ENCODE results near the gene HEXIM2. TPM values are rescaled to one million over a fixed set of nuclear protein-coding genes. Genes with fewer than 3 reads are reported as not detected.

Gene HEXIM2
- total and polyA plus RNA-seq, 2 of the 13 experiments (the other 11 are each of a cell fraction or from before 2014, with no cell fraction given), result 27.1 to 32.4 TPM

DNA sequence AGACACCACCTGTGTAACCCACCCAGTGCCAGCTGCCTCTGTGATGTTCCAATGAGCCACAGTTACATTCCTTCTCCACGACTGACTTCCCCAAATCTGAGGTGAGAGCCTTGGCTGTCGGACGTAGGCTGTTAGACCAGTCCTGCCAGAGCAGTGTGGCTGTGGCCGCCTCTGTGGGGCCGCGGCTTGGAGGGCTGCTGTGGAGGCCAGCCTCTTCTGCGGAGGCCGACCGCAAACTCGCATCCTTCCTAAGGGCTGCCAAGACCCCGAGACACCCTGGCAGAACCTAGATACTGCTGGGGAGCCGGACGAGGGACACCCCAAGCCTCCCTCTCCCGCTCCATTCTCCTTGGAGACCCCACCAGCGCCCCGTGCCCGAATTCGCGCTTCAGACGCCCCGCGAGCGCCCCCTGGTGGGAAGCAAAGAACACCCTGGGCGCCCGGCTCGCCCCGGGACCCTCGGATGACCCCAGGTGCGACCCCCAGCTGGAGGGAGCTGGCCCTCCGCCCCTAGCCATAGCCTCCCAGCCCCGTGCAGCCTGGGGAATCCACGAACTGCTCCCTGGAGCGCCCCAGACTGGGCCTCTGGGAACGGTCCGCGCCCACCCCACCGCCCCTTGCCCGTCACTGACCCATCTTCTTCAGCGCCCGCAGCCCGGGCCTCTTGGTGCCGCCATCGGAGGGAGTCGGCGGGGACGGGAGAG lies 29.9 kb upstream of the HEXIM2 start (continued):
- TF ChIP-seq ZFP36 (IDR thresholded peaks at IDR 0.05; ENCODE audit: borderline replicate concordance, low read depth, low read length, partially characterized antibody) (no peak), ZNF83 (CRISPR knock-in tag; IDR thresholded peaks at IDR 0.05; ENCODE audit: borderline replicate concordance) (no peak), POGZ (CRISPR knock-in tag; IDR thresholded peaks at IDR 0.05) (peak; percentile 63; the same call in 1 of the 2 replicates), GTF2F1 (IDR thresholded peaks at IDR 0.05; ENCODE audit: low read length) (no peak)
- TF ChIP-seq, protein P1, sequence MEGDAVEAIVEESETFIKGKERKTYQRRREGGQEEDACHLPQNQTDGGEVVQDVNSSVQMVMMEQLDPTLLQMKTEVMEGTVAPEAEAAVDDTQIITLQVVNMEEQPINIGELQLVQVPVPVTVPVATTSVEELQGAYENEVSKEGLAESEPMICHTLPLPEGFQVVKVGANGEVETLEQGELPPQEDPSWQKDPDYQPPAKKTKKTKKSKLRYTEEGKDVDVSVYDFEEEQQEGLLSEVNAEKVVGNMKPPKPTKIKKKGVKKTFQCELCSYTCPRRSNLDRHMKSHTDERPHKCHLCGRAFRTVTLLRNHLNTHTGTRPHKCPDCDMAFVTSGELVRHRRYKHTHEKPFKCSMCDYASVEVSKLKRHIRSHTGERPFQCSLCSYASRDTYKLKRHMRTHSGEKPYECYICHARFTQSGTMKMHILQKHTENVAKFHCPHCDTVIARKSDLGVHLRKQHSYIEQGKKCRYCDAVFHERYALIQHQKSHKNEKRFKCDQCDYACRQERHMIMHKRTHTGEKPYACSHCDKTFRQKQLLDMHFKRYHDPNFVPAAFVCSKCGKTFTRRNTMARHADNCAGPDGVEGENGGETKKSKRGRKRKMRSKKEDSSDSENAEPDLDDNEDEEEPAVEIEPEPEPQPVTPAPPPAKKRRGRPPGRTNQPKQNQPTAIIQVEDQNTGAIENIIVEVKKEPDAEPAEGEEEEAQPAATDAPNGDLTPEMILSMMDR (CRISPR knock-in tag; IDR thresholded peaks at IDR 0.05), result peak; percentile 91

DNA sequence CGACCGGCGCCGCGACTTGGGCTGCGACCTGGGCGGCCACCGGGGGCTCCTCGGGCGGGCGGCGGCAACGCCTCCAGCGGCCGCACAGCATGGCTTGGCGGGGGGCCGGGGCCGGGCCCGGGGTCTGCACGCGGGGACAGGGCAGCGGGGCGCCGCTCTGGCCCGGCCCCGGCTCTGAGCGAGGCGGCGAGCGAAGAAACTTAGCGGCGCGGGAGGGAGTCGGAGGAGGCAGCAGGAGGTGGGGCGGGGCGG lies 29.4 kb upstream of the HEXIM2 start, which contains the start of gene PLCD3:
PLCD3 (minus strand) TSS at position 196 of the 252 bp plus-strand sequence; CDS start at position 91, 105 bp downstream.
- POLR2A ChIA-PET, result interaction anchor here (1.4 to 1.7 kb wide), 3 partner anchors 17 to 71 kb away, joined by 4 to 14 read pairs (median 11); partner anchors contain the start of genes HEXIM1, HEXIM2 and NMT1
- intact Hi-C loops (cut with micrococcal nuclease; ENCODE audit: unreplicated experiment) (loop anchor here (2.0 kb wide), 1 partner anchor 33 kb away; no protein-coding TSS in a partner anchor), in situ Hi-C loops (cut with HindIII; ENCODE audit: extremely low pct_ligation_motif_present, low pct_unique_long_range_greater_than_20kb) (loop anchor here (5.0 to 10.0 kb wide), 2 partner anchors 35 to 243 kb away; no protein-coding TSS in a partner anchor)
- DNase-seq (ENCODE audit: low spot score) (no peak), FAIRE-seq (no peak), ATAC-seq (no peak)
- Histone ChIP-seq H3K27ac (ENCODE audit: extremely low read length, insufficient read depth, low read length) (peak within 1 kb of the TSS; percentile 65), H3K4me3 (replicated peaks in 1 of 3; ENCODE audit: insufficient read depth in 1 of 3, low read depth in 2 of 3, low read length in 3 of 3) (peak within 1 kb of the TSS; percentile 83 to 95 (median 92)), H3K79me2 (ENCODE audit: insufficient read depth, low read length) (peaks cover 20% of the 10 kb centered on the region), H4K20me1 (ENCODE audit: insufficient read depth, low read length) (no peaks in the 10 kb centered on the region), H2AFZ (ENCODE audit: low read length) (no peak within 1 kb of the TSS), H3K9me3 (ENCODE audit: low read length) (no peaks in the 10 kb centered on the region), H3K9ac (ENCODE audit: insufficient read depth, low read depth, low read length) (peak within 1 kb of the TSS; percentile 75), H3K27me3 (ENCODE audit: control insufficient read depth in 1 of 2, insufficient read depth in 2 of 2, low read length in 2 of 2) (no peaks in the 10 kb centered on the region), H3K4me1 (ENCODE audit: insufficient read depth, low read length) (peaks cover 66% of the 10 kb centered on the region), H3K4me2 (ENCODE audit: low read depth, low read length) (peak within 1 kb of the TSS; percentile 97), H3K36me3 (replicated peaks in 1 of 2; ENCODE audit: control insufficient read depth in 1 of 2, insufficient read depth in 2 of 2, low read length in 2 of 2) (no peaks in the 10 kb centered on the region)
- WGBS (ENCODE audit: low lambda C conversion rate), result 1% methylated on average over 20 of the region's 36 CpGs
- CTCF ChIA-PET (ENCODE audit: low intra/inter-chr PET ratio, low total read pairs), result interaction anchor here (0.7 to 4.9 kb wide), 10 partner anchors 10 to 212 kb away, joined by 3 to 303 read pairs (median 4); no protein-coding TSS in a partner anchor
- no TSS peak for BruUV-seq (replicated peaks)
- TF ChIP-seq ZNF713 (CRISPR knock-in tag; IDR thresholded peaks at IDR 0.05) (no peak), GTF3A (CRISPR knock-in tag; conservative IDR thresholded peaks at IDR 0.05) (no peak), ZNF619 (CRISPR knock-in tag; IDR thresholded peaks at IDR 0.05) (no peak), TAF15 (IDR thresholded peaks at IDR 0.05; ENCODE audit: low read depth, low read length, poor library complexity, severe bottlenecking) (peak; percentile 4), DMAP1 (CRISPR knock-in tag; IDR thresholded peaks at IDR 0.05) (no peak), ZNF431 (CRISPR knock-in tag; IDR thresholded peaks at IDR 0.05; ENCODE audit: borderline replicate concordance, low read depth) (no peak), HES4 (CRISPR knock-in tag; IDR thresholded peaks at IDR 0.05; ENCODE audit: borderline replicate concordance) (0 out of 2 replicates have a peak, but pooled peaks have one; percentile 3), CHD2 (IDR thresholded peaks at IDR 0.05; ENCODE audit: low read depth, low read length) (0 out of 2 replicates have a peak, but pooled peaks have one; percentile 1)
- TF ChIP-seq, protein P2, sequence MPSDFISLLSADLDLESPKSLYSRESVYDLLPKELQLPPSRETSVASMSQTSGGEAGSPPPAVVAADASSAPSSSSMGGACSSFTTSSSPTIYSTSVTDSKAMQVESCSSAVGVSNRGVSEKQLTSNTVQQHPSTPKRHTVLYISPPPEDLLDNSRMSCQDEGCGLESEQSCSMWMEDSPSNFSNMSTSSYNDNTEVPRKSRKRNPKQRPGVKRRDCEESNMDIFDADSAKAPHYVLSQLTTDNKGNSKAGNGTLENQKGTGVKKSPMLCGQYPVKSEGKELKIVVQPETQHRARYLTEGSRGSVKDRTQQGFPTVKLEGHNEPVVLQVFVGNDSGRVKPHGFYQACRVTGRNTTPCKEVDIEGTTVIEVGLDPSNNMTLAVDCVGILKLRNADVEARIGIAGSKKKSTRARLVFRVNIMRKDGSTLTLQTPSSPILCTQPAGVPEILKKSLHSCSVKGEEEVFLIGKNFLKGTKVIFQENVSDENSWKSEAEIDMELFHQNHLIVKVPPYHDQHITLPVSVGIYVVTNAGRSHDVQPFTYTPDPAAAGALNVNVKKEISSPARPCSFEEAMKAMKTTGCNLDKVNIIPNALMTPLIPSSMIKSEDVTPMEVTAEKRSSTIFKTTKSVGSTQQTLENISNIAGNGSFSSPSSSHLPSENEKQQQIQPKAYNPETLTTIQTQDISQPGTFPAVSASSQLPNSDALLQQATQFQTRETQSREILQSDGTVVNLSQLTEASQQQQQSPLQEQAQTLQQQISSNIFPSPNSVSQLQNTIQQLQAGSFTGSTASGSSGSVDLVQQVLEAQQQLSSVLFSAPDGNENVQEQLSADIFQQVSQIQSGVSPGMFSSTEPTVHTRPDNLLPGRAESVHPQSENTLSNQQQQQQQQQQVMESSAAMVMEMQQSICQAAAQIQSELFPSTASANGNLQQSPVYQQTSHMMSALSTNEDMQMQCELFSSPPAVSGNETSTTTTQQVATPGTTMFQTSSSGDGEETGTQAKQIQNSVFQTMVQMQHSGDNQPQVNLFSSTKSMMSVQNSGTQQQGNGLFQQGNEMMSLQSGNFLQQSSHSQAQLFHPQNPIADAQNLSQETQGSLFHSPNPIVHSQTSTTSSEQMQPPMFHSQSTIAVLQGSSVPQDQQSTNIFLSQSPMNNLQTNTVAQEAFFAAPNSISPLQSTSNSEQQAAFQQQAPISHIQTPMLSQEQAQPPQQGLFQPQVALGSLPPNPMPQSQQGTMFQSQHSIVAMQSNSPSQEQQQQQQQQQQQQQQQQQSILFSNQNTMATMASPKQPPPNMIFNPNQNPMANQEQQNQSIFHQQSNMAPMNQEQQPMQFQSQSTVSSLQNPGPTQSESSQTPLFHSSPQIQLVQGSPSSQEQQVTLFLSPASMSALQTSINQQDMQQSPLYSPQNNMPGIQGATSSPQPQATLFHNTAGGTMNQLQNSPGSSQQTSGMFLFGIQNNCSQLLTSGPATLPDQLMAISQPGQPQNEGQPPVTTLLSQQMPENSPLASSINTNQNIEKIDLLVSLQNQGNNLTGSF (CRISPR knock-in tag; IDR thresholded peaks at IDR 0.05), result no peak
